NOMO-1 treated with dmso at 0.1 percent for 144 hours (cell line): Measurements from ENCODE around the gene SORL1-AS1.
A peak's percentile ranks its signal among the peaks of the same experiment; 100 is the strongest.
"Not testable (repeated sequence)": the region's sequence is repeated elsewhere in the genome, so short reads cannot be mapped to it uniquely, and the experiment has no call there.

Experiments
- DNase-seq: peaks from one replicate; lab custom pipeline; 2025; ENCODE audit not compliant: unreplicated experiment; lab: John Stamatoyannopoulos, UW

Gene SORL1-AS1

GRCh38 chr11:121452609-121453150 lies at the start of gene SORL1-AS1:
Gene SORL1-AS1 (minus strand): TSS chr11:121452967.
- no peak for DNase-seq

GRCh38 chr11:121500717-121501116 lies 48.0 kb upstream of the SORL1-AS1 start:
- no peak for DNase-seq

- DNase-seq: no peak
Measured at GRCh38 chr11:121500275-121500674, 47.5 kb upstream of the SORL1-AS1 start.

- no peak for DNase-seq
Measured at GRCh38 chr11:121499405-121499804, 46.6 kb upstream of the SORL1-AS1 start.

GRCh38 chr11:121497176-121497998 lies 44.6 kb upstream of the SORL1-AS1 start:
- DNase-seq: no peak

- DNase-seq: peak; percentile 44
Measured at GRCh38 chr11:121494355-121495099, 41.8 kb upstream of the SORL1-AS1 start.

GRCh38 chr11:121489823-121490222 lies 37.1 kb upstream of the SORL1-AS1 start:
- DNase-seq: no peak

- no peak for DNase-seq
Measured at GRCh38 chr11:121488641-121489040, 35.9 kb upstream of the SORL1-AS1 start.

GRCh38 chr11:121488170-121488569 lies 35.4 kb upstream of the SORL1-AS1 start:
- no peak for DNase-seq

- DNase-seq: no peak
Measured at GRCh38 chr11:121487191-121487590, 34.4 kb upstream of the SORL1-AS1 start.

- DNase-seq: no peak
Measured at GRCh38 chr11:121486054-121486453, 33.3 kb upstream of the SORL1-AS1 start.

GRCh38 chr11:121485216-121485615 lies 32.4 kb upstream of the SORL1-AS1 start:
- no peak for DNase-seq

GRCh38 chr11:121483805-121484480 lies 31.2 kb upstream of the SORL1-AS1 start:
- no peak for DNase-seq

- peak; percentile 34 for DNase-seq
Measured at GRCh38 chr11:121482231-121483129, 29.7 kb upstream of the SORL1-AS1 start.

GRCh38 chr11:121481484-121482230 lies 28.9 kb upstream of the SORL1-AS1 start:
- not testable (repeated sequence) for DNase-seq

GRCh38 chr11:121479698-121480238 lies 27.0 kb upstream of the SORL1-AS1 start:
- no peak for DNase-seq

- DNase-seq: no peak
Measured at GRCh38 chr11:121478895-121479697, 26.3 kb upstream of the SORL1-AS1 start.

- no peak for DNase-seq
Measured at GRCh38 chr11:121478226-121478894, 25.6 kb upstream of the SORL1-AS1 start.
